Prostate gland (tissue), 2 donors: ENCODE measurements around the gene CDK10.

Experiments
- POLR2AphosphoS5 ChIP-seq: sonication (generic); formaldehyde crosslinking; IDR thresholded peaks from one replicate; pipeline ENCODE4 v1.6.1; 2017; ENCODE audit warnings: antibody characterized with exemption
- TF ChIP-seq, protein P1 (sequence below), 4 experiments: fragments of 200-600 bp in 2 of 4; fragments of 450-650 bp in 2 of 4; sonication (generic) in 2 of 4; IDR thresholded peaks; 1 replicate in 3 of 4; 2 replicates in 1 of 4; pipeline ENCODE4 v1.5.1; 2016 to 2019; ENCODE audit warnings: antibody characterized with exemption in 4 of 4, mild to moderate bottlenecking in 2 of 4, moderate library complexity in 2 of 4

GRCh38 chr16:89695086-89695874 lies 8.8 kb downstream of the CDK10 start:
- TF ChIP-seq POLR2AphosphoS5 = no peak
- TF ChIP-seq, protein P1, sequence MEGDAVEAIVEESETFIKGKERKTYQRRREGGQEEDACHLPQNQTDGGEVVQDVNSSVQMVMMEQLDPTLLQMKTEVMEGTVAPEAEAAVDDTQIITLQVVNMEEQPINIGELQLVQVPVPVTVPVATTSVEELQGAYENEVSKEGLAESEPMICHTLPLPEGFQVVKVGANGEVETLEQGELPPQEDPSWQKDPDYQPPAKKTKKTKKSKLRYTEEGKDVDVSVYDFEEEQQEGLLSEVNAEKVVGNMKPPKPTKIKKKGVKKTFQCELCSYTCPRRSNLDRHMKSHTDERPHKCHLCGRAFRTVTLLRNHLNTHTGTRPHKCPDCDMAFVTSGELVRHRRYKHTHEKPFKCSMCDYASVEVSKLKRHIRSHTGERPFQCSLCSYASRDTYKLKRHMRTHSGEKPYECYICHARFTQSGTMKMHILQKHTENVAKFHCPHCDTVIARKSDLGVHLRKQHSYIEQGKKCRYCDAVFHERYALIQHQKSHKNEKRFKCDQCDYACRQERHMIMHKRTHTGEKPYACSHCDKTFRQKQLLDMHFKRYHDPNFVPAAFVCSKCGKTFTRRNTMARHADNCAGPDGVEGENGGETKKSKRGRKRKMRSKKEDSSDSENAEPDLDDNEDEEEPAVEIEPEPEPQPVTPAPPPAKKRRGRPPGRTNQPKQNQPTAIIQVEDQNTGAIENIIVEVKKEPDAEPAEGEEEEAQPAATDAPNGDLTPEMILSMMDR (IDR thresholded peaks at IDR 0.05) = no peak
